GM19467 (cell line): Measurements from ENCODE around the gene GFRA1.

ENCODE experiments used
- ATAC-seq: cut with Tn5 transposase; IDR thresholded peaks from one replicate; pipeline ENCODE4 v1.9.1; 2021; ENCODE audit warnings: mild to moderate bottlenecking, moderate library complexity; ENCODE audit not compliant: unreplicated experiment

Gene GFRA1

DNA sequence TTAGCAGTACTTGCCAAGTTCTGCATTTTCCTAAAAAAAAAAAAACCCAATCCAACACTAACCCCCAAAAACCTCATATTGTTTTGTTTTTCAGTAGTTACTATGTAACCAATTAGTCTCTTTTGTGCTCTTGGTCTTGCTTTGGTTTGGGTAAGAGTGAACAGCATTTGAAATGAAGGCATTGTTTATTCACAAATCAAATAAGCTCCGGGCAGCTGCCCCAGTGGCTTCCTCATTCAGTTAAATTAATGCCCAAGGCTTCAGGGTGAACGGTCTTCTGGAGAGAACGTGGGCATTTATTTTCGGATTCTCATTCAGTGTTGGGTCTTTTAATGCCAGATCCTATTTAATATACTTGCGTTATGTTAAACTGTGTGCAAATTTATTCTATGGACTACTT lies 108.7 kb downstream of the GFRA1 start:
- ATAC-seq, result no peak

DNA sequence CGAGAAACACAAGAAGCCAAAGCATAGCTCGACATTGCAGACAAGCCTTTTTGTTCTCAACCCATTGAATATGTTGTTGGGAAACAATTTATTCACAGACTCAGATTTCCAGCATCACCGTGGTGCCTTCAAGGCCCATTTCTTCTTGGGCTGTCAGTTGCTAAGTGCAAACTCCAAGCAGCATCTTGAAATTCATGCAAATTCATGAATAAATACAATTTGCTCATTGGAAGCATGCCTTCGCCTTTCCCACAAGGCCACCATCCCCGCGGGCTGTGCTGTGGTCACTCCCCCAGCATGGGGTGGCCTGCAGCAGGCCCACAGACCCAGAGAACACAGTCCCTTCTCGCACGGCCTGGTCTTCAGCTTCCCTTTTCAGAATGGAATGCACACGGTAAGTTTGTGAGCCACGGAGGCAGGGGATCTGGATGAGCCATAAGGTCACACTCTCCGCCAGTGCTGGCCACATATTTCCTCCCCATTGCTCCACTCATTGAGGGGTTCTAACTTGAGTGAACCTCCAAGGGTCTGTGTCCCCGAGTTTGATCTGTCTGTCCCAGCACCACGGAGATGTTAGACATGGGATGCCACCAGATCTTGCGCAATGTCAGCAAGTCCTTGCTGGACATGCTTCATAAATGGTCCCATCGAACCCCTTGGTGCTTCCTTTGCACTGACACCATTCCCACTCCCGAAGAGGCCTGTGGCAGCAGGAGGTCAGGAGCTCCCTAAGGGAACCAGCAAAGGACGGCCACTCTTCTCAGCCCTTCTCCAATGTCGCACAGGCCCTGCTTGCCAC lies 109.5 kb downstream of the GFRA1 start:
- ATAC-seq, result no peak

GRCh38 chr10:116162851-116163250 lies 110.2 kb downstream of the GFRA1 start:
- ATAC-seq, result no peak

DNA sequence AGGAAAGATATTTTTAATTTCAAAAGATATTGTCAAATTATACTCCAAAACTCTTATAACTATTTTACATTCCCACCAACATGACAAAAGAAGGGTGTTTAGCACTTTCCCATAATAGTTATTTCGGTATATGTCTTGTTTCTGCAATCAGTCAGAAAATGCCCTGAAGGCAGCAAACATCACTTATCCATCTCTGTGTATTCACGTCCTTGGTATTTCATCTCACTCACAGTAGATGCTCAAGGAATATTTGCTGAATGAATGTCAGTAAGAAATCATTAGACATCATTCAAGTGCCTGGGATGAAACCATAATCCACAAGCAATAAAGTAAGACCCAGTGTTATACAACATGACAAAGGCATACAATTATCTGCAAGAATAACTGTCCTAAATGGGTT lies 112.7 kb downstream of the GFRA1 start:
- ATAC-seq, result no peak

GRCh38 chr10:116159197-116159596 lies 113.8 kb downstream of the GFRA1 start:
- ATAC-seq, result no peak

DNA sequence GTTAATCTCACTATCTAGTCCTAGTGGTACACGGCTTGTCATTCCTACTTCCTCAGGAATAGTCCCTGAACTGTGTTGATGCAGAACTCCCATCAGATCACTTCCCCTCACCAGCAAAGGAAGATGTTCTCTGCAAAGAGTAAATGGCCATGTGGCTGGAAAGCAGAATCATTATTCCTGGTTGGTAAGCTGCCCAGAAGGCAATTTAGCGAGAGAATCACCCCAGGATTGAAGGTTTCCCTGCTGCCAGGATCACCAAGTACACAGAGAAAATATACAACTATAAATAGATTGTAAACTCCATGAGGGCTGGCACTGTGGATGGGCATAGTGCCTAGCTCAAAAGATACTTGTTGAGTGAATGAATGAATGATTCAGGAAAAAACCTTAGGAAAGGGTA lies 115.0 kb downstream of the GFRA1 start:
- ATAC-seq, result no peak

- ATAC-seq, result no peak
Measured at GRCh38 chr10:116157485-116157884, 115.5 kb downstream of the GFRA1 start.

DNA sequence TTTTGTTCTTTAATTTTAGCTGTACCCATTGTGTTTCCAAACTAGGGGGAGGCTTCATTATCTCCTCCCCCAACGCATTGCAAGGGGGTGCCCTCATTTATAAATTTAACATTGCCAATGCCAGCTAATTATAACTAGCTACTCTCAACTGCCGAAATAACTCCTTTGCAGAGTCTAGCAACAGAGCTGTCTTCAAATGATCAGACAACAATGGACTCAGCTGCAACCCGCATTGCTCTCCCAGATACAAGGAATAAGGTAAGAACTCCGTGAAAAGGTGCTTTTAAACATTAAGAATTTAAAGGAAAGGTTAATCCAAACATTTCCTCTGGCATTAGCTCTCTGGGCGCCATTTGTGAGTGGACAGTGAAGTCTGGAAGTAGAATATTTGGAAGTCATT lies 116.2 kb downstream of the GFRA1 start:
- no peak for ATAC-seq

DNA sequence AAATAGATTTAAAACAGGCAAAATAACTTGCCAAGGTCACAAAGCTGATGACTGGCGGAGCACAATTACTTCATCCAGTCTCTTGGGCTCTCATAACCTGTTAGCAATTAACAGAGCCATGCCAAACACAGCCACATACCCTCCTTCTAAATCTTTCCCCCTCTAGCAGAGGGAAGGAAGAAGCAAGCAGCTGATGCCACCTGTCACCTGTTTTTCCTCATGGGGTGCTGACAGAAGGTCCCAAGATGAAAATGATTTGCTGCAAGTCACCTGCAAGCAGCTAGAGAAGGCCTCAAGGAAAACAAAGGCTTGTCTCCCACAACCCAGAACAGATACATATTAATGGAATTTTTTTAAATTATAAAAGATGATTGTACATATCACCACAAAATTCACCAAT lies 117.8 kb downstream of the GFRA1 start:
- ATAC-seq, result no peak

GRCh38 chr10:116154651-116155050 lies 118.4 kb downstream of the GFRA1 start:
- no peak for ATAC-seq

GRCh38 chr10:116151076-116151475 lies 121.9 kb downstream of the GFRA1 start:
- ATAC-seq, result no peak

GRCh38 chr10:116150606-116151005 lies 122.4 kb downstream of the GFRA1 start:
- ATAC-seq, result no peak

DNA sequence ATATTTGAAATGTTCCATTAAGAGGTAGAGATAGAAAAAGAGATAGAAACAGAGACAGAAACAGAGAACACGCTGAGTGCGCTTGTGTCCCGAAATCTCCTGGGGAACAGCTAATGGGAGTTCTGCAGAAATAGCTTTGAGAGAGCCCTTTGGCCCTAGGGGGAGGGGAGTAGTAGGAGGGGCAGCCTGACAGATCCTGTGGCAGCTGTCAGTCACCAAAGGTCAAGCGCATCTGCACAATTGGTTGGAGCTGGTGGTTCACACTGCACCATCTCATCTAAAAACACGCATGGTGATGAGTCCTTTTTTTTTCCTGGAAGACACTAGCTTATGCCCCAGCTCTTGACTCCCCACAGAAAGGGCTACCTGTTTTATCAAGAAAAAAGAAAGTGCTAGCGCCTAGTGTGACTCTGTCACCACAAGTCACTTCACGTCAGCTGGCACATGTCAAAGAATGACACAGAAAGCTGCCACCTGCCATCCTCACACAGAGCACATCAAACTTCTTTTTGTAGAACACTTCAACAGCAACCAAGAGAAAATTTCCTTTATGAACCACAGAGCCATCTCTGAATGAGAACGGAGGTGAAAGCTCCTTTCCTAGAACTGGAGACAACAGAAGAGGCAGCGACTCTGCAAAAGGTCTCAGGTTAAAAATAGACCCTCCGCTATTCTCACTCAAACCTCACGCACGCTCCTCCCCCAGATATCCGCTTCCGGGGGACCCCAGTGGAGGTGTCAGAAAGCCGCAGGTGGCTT lies 125.7 kb downstream of the GFRA1 start:
- no peak for ATAC-seq

- no peak for ATAC-seq
Measured at GRCh38 chr10:116146372-116147140, 126.5 kb downstream of the GFRA1 start.

DNA sequence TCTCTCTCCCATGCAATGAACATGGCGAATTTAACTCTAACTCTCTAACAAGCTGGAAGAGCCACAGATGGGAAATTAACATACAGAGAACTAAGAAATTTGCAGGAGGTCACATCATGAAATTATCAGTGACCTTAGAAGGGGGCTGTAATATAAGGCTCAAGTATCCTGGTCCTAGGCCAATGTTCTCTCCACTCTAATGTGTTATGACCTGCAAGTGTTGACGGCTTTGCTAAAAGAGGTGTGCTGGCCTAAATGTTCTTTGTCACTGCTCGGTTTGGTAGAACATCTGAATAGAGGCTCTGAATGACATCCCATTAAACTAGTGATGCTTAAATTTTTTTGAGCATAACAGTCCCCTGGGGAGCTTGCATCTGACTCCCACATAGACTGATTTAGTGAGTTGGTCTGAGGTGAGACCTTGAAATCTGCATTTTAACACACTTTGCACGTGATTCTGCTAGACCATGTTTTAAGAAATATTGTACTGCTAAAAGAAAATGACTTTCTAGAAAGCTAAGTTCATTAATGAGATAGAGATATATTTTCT lies 129.3 kb downstream of the GFRA1 start:
- ATAC-seq, result no peak

GRCh38 chr10:116141855-116142254 lies 131.2 kb downstream of the GFRA1 start:
- ATAC-seq, result no peak

GRCh38 chr10:116141246-116141645 lies 131.8 kb downstream of the GFRA1 start:
- no peak for ATAC-seq

GRCh38 chr10:116139886-116140285 lies 133.1 kb downstream of the GFRA1 start:
- ATAC-seq, result no peak

DNA sequence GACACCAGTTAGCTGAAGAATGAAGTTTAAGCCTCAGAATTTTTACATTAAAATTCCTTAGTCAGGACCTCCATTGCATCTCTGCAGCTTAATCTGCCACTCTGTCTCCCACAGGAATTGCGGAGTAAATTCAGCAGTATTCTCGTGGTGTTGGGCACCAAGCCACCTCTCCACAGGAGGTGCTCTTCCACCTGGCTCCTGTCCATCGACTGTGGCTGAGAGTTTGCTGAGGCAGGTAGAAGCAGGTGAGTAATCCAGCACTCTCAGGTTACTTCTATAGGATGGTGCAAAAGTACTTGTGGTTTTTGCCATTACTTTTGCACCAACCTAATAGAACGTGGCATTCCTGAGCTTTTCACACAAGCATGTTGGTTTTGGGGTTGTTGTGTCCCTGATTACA lies 134.1 kb downstream of the GFRA1 start:
- ATAC-seq, result no peak

- ATAC-seq, result no peak
Measured at GRCh38 chr10:116136261-116136660, 136.7 kb downstream of the GFRA1 start.

DNA sequence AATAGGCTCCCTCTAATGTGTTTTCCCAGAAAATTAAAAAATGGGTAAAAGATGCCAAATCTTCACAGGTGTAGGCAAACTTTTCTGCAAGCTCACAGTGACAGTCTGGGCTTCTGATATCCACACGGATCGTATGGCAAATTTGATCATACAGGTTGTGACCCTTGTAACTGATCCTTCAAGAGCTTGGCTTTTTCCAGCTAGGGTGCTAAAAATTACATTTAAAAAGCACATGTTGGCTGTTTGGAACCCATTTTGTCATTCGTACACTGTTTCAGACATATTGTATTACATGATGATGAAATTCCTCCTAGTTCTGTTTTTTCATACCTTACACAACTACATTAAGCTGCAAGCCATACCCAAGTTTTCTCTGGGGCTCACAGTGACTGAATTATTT lies 138.7 kb downstream of the GFRA1 start:
- no peak for ATAC-seq
